NB4 (cell line): Measurements from ENCODE around the gene MTHFS.

Experiments used
- DNase-seq: peaks from one replicate; pipeline ENCODE4 v3.0.0; 2010; ENCODE audit warnings: low read depth
- H3K4me3 ChIP-seq: one replicate; pipeline ENCODE4 v1.5.1; 2011; ENCODE audit warnings: mild to moderate bottlenecking, low read depth, low read length, moderate library complexity
- CTCF ChIP-seq: IDR thresholded peaks from one replicate; pipeline ENCODE4 v1.5.1; 2012; ENCODE audit warnings: low read depth, low read length
- MAX ChIP-seq: IDR thresholded peaks from 2 replicates; pipeline ENCODE4 v1.6.1; 2011; ENCODE audit warnings: low read depth, low read length
- MYC ChIP-seq: IDR thresholded peaks from 2 replicates; pipeline ENCODE4 v1.6.1; 2011; ENCODE audit warnings: low read depth, low read length
- POLR2A ChIP-seq: IDR thresholded peaks from 2 replicates; pipeline ENCODE4 v1.6.1; 2011; ENCODE audit warnings: mild to moderate bottlenecking; ENCODE audit not compliant: insufficient read length; ENCODE audit errors: extremely low read depth

Gene MTHFS

GRCh38 chr15:79860661-79861060 lies 36.2 kb downstream of the MTHFS start:
- TF ChIP-seq CTCF, result no peak
- no peak for TF ChIP-seq MYC
- TF ChIP-seq POLR2A, result no peak
- TF ChIP-seq MAX, result no peak
- DNase-seq, result no peak
- H3K4me3 ChIP-seq, result no peak overlapping the region

- H3K4me3 ChIP-seq, result no peak overlapping the region
- DNase-seq, result peak; percentile 20
- no peak for TF ChIP-seq POLR2A
- TF ChIP-seq MAX, result no peak
- TF ChIP-seq CTCF, result no peak
Measured at GRCh38 chr15:79858469-79858868, 38.3 kb downstream of the MTHFS start.

GRCh38 chr15:79853492-79854328 lies 43.1 kb downstream of the MTHFS start:
- H3K4me3 ChIP-seq, result no peak overlapping the region
- peak; percentile 84 for DNase-seq
- TF ChIP-seq MAX (peak; percentile 91), POLR2A (no peak), CTCF (peak; percentile 99), MYC (peak; percentile 92)

GRCh38 chr15:79849789-79850188 lies 47.0 kb downstream of the MTHFS start:
- no peak for TF ChIP-seq MAX
- peak; percentile 74 for TF ChIP-seq CTCF
- DNase-seq, result peak; percentile 54
- H3K4me3 ChIP-seq, result no peak overlapping the region

GRCh38 chr15:79846539-79846938 lies 50.3 kb downstream of the MTHFS start:
- TF ChIP-seq MYC, result no peak
- no peak overlapping the region for H3K4me3 ChIP-seq
- no peak for DNase-seq

- no peak for TF ChIP-seq MYC
- no peak for TF ChIP-seq MAX
- TF ChIP-seq CTCF, result no peak
- no peak for TF ChIP-seq POLR2A
- no peak overlapping the region for H3K4me3 ChIP-seq
- DNase-seq, result no peak
Measured at GRCh38 chr15:79844221-79844620, 52.6 kb downstream of the MTHFS start.
